Measurements from ENCODE around the gene API5. TPM values are rescaled to one million over a fixed set of nuclear protein-coding genes. Genes with fewer than 3 reads are reported as not detected.

The API5 gene
- polyA plus RNA-seq, 1 of the 3 experiments (the other 2 are of a cell fraction): 80.9 TPM

DNA sequence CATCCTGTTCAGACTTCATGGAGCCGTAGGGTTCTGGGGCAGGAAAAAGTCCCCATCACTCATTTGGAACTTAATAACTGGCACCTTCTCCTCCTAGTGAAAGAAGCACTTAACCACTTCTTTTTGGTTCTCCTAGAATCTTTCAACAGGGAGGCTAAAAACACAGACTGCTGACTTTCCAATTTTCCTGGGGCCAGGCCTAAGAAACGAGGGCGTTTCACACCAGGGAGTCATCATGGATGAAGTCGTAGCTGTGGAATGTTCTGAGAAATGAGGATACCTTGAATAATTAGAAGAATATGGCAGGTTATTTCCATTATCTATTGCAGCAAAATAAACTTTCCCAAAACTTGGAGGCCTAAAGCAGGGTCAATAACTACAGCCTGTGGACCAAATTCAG lies 26.0 kb upstream of the API5 start:
- H3K4me1 ChIP-seq (ENCODE audit: control insufficient read depth in 1 of 2, insufficient read depth in 2 of 2, low read depth in 1 of 2, low read length in 1 of 2): peaks cover 0 to 16% of the 10 kb centered on the region in 2 experiments; a peak in 1 of 4 replicates
- POLR2A ChIA-PET: no interaction called here
- H3K36me3 ChIP-seq (replicated peaks in 1 of 2; ENCODE audit: control insufficient read depth in 1 of 2, insufficient read depth in 2 of 2, low read length in 1 of 2): no peaks in the 10 kb centered on the region
- no peaks in the 10 kb centered on the region for H3K79me2 ChIP-seq (ENCODE audit: insufficient read depth)
- WGBS (ENCODE audit: low lambda C conversion rate): 48% methylated on average over 4 of the region's 4 CpGs
- no peak overlapping the region for H3K27ac ChIP-seq (ENCODE audit: low read depth in 2 of 2, low read length in 1 of 2)
- H3K4me2 ChIP-seq: no peak overlapping the region
- no peak for DNase-seq
- H3K9ac ChIP-seq: no peak overlapping the region
- TF ChIP-seq POLR2AphosphoS5 (IDR thresholded peaks at IDR 0.05; ENCODE audit: low read depth, low read length) (no peak), JUND (IDR thresholded peaks at IDR 0.05) (no peak), GATA2 (CRISPR knock-in tag; IDR thresholded peaks at IDR 0.05) (no peak), FOSL2 (IDR thresholded peaks at IDR 0.05; ENCODE audit: borderline replicate concordance, low read depth) (no peak), RCOR1 (IDR thresholded peaks at IDR 0.05; ENCODE audit: low read length) (no peak), NRF1 (IDR thresholded peaks at IDR 0.05; ENCODE audit: low read depth, low read length) (no peak), SIN3A (IDR thresholded peaks at IDR 0.05; ENCODE audit: borderline replicate concordance, low read depth, low read length) (no peak), ELF1 (IDR thresholded peaks at IDR 0.05) (no peak), EP300 (IDR thresholded peaks at IDR 0.05; ENCODE audit: borderline replicate concordance in 1 of 2, low read depth in 1 of 2, low read length in 1 of 2) (no peak), TAF1 (IDR thresholded peaks at IDR 0.05; ENCODE audit: borderline replicate concordance, low read depth, low read length) (no peak), NFIC (IDR thresholded peaks at IDR 0.05; ENCODE audit: borderline replicate concordance) (no peak), TEAD4 (IDR thresholded peaks at IDR 0.05; ENCODE audit: borderline replicate concordance, insufficient read depth) (no peak)
- TF ChIP-seq, protein P1, sequence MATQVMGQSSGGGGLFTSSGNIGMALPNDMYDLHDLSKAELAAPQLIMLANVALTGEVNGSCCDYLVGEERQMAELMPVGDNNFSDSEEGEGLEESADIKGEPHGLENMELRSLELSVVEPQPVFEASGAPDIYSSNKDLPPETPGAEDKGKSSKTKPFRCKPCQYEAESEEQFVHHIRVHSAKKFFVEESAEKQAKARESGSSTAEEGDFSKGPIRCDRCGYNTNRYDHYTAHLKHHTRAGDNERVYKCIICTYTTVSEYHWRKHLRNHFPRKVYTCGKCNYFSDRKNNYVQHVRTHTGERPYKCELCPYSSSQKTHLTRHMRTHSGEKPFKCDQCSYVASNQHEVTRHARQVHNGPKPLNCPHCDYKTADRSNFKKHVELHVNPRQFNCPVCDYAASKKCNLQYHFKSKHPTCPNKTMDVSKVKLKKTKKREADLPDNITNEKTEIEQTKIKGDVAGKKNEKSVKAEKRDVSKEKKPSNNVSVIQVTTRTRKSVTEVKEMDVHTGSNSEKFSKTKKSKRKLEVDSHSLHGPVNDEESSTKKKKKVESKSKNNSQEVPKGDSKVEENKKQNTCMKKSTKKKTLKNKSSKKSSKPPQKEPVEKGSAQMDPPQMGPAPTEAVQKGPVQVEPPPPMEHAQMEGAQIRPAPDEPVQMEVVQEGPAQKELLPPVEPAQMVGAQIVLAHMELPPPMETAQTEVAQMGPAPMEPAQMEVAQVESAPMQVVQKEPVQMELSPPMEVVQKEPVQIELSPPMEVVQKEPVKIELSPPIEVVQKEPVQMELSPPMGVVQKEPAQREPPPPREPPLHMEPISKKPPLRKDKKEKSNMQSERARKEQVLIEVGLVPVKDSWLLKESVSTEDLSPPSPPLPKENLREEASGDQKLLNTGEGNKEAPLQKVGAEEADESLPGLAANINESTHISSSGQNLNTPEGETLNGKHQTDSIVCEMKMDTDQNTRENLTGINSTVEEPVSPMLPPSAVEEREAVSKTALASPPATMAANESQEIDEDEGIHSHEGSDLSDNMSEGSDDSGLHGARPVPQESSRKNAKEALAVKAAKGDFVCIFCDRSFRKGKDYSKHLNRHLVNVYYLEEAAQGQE (IDR thresholded peaks at IDR 0.05; ENCODE audit: low read depth, low read length): no peak
- TF ChIP-seq, protein P2, sequence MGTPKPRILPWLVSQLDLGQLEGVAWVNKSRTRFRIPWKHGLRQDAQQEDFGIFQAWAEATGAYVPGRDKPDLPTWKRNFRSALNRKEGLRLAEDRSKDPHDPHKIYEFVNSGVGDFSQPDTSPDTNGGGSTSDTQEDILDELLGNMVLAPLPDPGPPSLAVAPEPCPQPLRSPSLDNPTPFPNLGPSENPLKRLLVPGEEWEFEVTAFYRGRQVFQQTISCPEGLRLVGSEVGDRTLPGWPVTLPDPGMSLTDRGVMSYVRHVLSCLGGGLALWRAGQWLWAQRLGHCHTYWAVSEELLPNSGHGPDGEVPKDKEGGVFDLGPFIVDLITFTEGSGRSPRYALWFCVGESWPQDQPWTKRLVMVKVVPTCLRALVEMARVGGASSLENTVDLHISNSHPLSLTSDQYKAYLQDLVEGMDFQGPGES (IDR thresholded peaks at IDR 0.05; ENCODE audit: low read depth, low read length): no peak
- TF ChIP-seq, protein P3, sequence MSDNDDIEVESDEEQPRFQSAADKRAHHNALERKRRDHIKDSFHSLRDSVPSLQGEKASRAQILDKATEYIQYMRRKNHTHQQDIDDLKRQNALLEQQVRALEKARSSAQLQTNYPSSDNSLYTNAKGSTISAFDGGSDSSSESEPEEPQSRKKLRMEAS (IDR thresholded peaks at IDR 0.05; ENCODE audit: low read depth): no peak
- TF ChIP-seq, protein P4, sequence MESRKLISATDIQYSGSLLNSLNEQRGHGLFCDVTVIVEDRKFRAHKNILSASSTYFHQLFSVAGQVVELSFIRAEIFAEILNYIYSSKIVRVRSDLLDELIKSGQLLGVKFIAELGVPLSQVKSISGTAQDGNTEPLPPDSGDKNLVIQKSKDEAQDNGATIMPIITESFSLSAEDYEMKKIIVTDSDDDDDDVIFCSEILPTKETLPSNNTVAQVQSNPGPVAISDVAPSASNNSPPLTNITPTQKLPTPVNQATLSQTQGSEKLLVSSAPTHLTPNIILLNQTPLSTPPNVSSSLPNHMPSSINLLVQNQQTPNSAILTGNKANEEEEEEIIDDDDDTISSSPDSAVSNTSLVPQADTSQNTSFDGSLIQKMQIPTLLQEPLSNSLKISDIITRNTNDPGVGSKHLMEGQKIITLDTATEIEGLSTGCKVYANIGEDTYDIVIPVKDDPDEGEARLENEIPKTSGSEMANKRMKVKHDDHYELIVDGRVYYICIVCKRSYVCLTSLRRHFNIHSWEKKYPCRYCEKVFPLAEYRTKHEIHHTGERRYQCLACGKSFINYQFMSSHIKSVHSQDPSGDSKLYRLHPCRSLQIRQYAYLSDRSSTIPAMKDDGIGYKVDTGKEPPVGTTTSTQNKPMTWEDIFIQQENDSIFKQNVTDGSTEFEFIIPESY (IDR thresholded peaks at IDR 0.05; ENCODE audit: borderline replicate concordance, low read depth): no peak
- TF ChIP-seq, protein P5, sequence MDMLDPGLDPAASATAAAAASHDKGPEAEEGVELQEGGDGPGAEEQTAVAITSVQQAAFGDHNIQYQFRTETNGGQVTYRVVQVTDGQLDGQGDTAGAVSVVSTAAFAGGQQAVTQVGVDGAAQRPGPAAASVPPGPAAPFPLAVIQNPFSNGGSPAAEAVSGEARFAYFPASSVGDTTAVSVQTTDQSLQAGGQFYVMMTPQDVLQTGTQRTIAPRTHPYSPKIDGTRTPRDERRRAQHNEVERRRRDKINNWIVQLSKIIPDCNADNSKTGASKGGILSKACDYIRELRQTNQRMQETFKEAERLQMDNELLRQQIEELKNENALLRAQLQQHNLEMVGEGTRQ (IDR thresholded peaks at IDR 0.05; ENCODE audit: borderline replicate concordance, low read depth, low read length): no peak
- H4K20me1 ChIP-seq (ENCODE audit: insufficient read depth): no peaks in the 10 kb centered on the region
- no peaks in the 10 kb centered on the region for H3K9me3 ChIP-seq
- no peak overlapping the region for H2AFZ ChIP-seq (ENCODE audit: low read depth)
- no peaks in the 10 kb centered on the region for H3F3A ChIP-seq (replicated peaks; ENCODE audit: insufficient read depth)
- H3K27me3 ChIP-seq (ENCODE audit: insufficient read depth): no peaks in the 10 kb centered on the region
- CTCF ChIA-PET: interaction anchor here (0.9 to 2.5 kb wide), 2 partner anchors 133 to 1825 kb away, joined by 3 to 7 read pairs; no protein-coding TSS in a partner anchor
- H3K9me2 ChIP-seq: no peaks in the 10 kb centered on the region
- H3K4me3 ChIP-seq (ENCODE audit: low read depth in 2 of 2, low read length in 1 of 2): no peak overlapping the region
